ENCODE data around the gene COX4I1. TPM values are rescaled to one million over a fixed set of nuclear protein-coding genes. Genes with fewer than 3 reads are reported as not detected.

The COX4I1 gene
- 100 to 1,000 TPM; 489 to 502 TPM for total RNA-seq

DNA sequence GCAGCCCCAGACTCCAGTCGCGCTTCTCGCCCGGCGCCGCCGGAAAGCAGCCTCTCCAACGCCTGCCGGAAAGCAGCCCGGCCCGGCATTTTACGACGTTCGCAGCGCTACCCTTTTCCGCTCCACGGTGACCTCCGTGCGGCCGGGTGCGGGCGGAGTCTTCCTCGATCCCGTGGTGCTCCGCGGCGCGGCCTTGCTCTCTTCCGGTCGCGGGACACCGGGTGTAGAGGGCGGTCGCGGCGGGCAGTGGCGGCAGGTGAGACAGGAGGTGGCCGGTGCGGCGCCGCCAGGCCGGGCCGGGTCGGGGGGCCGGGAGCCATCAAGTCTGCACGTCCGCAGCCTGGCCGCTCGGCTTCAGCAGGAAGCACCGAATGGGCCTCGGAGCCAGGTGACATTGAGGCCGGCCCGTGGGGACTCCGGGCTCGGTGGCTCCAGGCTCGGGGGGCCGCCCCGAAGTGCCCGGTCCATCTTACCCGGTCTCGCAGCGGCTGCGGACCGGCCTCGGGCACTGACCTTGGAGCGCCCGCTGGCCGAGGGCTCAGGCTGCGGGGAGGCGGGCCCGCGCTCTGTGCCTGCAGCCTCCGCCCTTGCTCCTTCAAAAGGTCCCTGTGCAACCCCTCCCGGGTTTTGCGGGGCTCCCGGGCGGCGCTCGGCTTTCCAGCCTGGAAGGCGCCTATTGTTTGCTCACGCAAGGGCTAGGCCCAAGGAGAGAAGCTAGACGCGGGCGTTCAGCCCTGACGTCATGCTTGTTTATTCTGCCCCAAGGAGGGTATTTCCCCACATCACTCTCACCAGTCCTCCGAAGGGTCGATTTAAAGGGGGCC is at the start of gene COX4I1, which contains the start of gene EMC8:
COX4I1 (plus strand) TSS at position 199 of the 824 bp plus-strand sequence. CDS start 1,511 bp downstream, outside the sequence.
EMC8 (minus strand) TSS at position 48 of the 824 bp plus-strand sequence. CDS start 249 bp downstream, outside the sequence.
- peaks cover 28% of the 10 kb centered on the region for H3K36me3 Mint-ChIP-seq

DNA sequence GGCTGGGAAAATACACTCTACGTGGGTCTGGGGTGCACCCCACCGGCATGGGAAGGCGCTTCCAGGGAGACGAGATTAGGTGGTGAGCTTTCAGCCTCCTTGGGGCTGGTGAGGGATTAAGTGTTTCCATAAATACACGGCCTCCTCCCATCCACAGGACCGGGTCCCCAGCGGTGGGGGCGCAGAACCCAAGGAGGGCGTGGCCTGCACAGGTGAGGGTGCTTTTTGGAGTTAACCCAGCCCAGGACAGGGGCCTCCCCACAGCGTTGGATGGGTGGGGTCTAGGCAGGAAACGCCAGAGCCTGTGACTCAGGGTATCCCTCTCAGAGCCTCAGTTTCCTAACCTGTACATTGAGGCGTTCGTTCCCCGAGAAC is 49.7 kb upstream of the COX4I1 start:
- no peak overlapping the region for H3K27ac Mint-ChIP-seq

More for the DNA sequence above, at the start of gene COX4I1, which contains the start of gene EMC8:
- no peaks in the 10 kb centered on the region for H3K9me3 Mint-ChIP-seq
- DNase-seq (peak; percentile 94), ATAC-seq (ENCODE audit: low read depth) (peak; percentile 90)
- H3K4me1 Mint-ChIP-seq = peaks cover 42% of the 10 kb centered on the region
- POLR2A ChIA-PET = interaction anchor here (0.9 to 1.2 kb wide), 4 partner anchors 14 to 198 kb away, joined by 3 read pairs; no protein-coding TSS in a partner anchor
- peak within 1 kb of the TSS; percentile 91 for H3K4me3 Mint-ChIP-seq
- H3K27me3 Mint-ChIP-seq = no peaks in the 10 kb centered on the region
- H3K27ac Mint-ChIP-seq = peak within 1 kb of the TSS; percentile 92

DNA sequence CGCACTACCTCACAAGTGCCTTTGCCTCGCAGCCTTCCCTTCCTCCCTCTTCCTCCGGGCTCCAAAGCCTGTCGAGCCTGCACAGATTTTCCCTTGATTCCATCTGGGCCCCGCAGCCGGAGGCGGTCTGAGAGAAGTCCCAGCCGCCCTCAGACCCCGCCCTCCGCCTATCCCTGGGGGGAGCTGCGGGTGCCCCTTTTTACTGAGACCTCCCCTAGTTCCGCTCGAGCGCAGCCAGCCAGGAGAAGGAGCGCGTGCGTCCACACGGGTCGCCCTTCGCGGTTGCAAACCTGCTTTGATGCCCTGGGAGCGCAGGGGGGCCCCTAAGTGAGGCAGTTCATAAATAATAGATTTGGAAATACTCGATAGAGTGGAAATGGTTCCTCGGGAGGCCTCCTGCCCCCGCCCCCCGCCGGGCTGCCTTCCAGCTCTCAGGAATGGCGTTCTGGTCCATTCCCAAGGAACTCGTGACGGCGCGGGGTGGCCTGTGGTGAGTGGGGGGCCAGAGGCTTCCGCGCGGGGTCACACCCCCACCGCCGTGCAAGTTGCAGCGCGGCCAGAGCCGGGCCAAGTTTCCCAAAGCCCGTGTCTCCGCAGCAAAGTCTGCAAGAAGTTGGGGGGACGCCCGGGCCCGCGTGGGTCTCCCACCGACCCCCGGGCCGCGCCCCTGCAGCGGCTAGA is 49.2 kb upstream of the COX4I1 start:
- Mint-ChIP-seq H3K27ac (no peak overlapping the region), H3K9me3 (no peaks in the 10 kb centered on the region), H3K36me3 (no peaks in the 10 kb centered on the region), H3K27me3 (peaks cover 38% of the 10 kb centered on the region), H3K4me3 (peak overlapping the region; percentile 84), H3K4me1 (peaks cover 10% of the 10 kb centered on the region)
- DNase-seq (no peak), ATAC-seq (ENCODE audit: low read depth) (peak; percentile 30)
- POLR2A ChIA-PET = no interaction called here

More for the DNA sequence above, 49.7 kb upstream of the COX4I1 start:
- no peaks in the 10 kb centered on the region for H3K9me3 Mint-ChIP-seq
- H3K36me3 Mint-ChIP-seq = no peaks in the 10 kb centered on the region
- ATAC-seq (ENCODE audit: low read depth) (peak; percentile 14), DNase-seq (no peak)
- peak overlapping the region; percentile 84 for H3K4me3 Mint-ChIP-seq
- H3K4me1 Mint-ChIP-seq = peaks cover 10% of the 10 kb centered on the region
- peaks cover 38% of the 10 kb centered on the region for H3K27me3 Mint-ChIP-seq
- POLR2A ChIA-PET = no interaction called here

DNA sequence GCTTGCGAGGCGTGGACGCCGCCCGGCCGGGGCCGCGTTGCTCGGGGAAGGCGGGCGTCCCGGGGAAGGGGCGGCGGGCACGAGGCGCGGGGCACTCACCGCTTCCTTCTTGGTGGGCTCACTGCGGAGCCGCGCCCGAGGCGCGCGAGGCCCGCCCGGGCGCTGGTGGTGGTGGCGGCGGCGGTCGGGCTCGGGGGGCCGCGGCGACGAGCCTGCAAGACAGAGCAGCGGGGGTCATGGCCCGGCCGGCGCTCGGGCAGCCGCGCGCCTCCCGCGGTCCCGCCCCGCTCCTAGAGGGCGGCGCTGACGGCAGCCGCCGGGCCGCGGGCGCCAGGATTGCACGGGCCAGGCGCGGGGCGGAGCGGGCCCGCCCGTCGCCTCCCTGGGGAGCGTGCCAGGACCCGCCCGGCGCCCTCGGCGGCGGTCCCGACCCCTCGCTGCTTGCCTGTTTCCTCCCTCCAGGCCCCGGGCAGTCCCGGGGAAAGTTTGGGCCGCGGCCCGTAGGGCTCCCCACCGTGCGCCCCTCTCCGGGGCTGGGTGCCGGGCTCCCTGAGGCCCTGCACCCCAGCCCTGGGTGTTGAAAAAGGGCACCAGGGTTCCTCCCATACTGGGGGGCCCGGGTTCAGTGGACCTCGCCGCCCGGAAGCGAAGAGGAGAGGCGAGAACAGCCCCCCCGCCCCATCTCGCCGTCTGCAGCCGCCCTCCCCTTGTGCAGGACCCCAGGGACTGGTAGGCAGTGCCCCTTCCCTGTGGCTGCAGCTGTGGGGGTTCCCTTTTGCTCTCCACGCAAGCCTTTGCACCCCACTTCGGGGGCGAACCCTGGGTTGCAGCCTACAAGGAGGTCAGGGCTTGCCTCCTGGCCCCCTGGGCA is 48.4 kb upstream of the COX4I1 start, which contains the start of gene C16orf74:
C16orf74 (minus strand) TSS at position 270 of the 871 bp plus-strand sequence. CDS start 15,879 bp downstream, outside the sequence.
- ATAC-seq (ENCODE audit: low read depth) (peak; percentile 76), DNase-seq (peak; percentile 55)
- POLR2A ChIA-PET = no interaction called here
- H3K36me3 Mint-ChIP-seq = no peaks in the 10 kb centered on the region
- H3K4me1 Mint-ChIP-seq = peaks cover 10% of the 10 kb centered on the region
- no peaks in the 10 kb centered on the region for H3K9me3 Mint-ChIP-seq
- peaks cover 35% of the 10 kb centered on the region for H3K27me3 Mint-ChIP-seq
- H3K27ac Mint-ChIP-seq = no peak within 1 kb of the TSS
- peak within 1 kb of the TSS; percentile 84 for H3K4me3 Mint-ChIP-seq

DNA sequence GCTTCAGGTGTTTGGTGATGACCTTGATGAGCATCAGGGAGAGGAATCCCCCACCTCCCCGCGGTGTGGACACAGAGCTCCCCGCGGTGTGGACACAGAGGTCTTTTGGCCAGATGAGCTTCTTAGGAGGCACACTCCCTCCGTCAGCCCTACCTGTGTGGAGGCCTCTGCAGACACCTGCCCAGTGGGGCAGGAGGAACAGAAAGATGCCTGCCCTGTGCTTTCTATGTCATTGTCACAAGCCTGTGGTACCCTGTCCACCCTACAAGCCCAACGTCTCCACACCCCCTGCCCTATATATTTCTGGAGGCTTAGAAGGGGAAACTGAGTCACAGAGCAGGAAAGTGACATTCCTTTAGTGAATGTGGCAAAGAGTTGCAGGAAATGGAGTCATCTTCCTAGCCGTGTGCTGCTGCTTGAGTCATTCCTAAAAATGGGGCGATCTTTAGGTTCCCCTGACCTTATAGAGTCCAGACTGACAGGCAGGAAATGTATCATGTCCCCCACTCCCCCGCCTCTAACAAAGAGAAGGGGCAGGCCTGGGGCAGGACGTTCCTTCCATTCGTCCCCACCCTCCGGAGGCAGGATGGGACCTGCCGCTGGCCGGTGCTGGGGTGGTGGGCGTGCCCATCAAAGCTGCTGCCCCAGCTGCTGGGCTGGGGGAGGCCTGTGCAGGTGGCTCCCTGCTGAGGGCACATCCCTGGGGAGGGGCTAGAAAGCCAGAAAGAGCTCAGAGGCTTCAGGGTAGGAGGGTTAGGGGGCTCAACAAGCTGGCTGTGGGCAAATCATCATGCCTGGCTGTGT is 47.6 kb upstream of the COX4I1 start:
- DNase-seq = no peak
- no peak for ATAC-seq (ENCODE audit: low read depth)
- Mint-ChIP-seq H3K4me1 (peaks cover 10% of the 10 kb centered on the region), H3K36me3 (no peaks in the 10 kb centered on the region), H3K27me3 (peaks cover 36% of the 10 kb centered on the region), H3K27ac (no peak overlapping the region), H3K4me3 (no peak overlapping the region), H3K9me3 (no peaks in the 10 kb centered on the region)
- POLR2A ChIA-PET = no interaction called here

DNA sequence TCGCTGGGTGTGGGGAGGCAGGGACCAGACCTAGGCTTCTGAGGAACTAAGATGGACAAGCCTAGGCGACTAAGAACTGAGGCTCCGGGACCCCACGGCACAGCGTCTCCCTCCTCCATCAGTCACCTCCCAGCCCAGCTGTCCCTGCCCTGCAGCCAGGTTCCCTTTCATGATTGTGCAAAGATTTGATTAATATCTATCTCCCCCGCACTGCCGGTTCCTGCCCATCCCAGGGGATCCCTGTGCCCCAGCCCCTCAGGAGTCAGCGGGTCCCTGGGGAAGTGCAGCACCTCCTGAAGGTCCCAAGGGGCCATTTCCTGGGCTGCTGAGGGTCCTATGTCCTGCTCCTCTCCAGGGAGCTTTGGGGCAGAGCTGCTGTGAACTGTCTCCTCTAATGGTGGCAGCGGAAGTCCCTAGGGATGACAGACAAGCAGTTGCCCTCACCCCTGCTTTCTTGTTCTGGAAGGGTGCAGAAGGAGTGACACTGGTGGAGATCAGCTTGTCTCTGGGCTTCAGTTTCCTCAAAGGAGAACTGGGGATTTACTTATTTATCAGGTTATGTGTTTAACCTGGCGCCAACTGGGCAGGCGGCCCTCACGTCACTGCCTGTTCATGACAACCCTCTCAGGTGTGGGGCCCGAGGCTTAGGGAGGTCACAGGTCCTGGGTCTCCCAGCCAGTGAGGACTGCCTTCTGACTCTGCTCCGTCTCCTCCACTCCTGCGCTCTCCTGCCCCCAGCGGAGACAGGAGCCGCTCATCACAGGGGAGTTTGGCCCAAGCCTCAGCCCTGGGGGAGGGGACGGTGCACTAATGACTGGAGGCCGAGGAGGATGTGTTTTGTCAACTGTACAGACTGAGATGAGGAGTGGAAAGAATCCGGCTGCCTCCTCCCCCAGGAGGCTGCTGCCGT is 46.7 kb upstream of the COX4I1 start:
- H3K27me3 Mint-ChIP-seq = peaks cover 35% of the 10 kb centered on the region
- POLR2A ChIA-PET = no interaction called here
- no peaks in the 10 kb centered on the region for H3K36me3 Mint-ChIP-seq
- no peak overlapping the region for H3K27ac Mint-ChIP-seq
- DNase-seq (no peak), ATAC-seq (ENCODE audit: low read depth) (no peak)
- H3K4me1 Mint-ChIP-seq = peaks cover 7% of the 10 kb centered on the region
- no peak overlapping the region for H3K4me3 Mint-ChIP-seq
- no peaks in the 10 kb centered on the region for H3K9me3 Mint-ChIP-seq

DNA sequence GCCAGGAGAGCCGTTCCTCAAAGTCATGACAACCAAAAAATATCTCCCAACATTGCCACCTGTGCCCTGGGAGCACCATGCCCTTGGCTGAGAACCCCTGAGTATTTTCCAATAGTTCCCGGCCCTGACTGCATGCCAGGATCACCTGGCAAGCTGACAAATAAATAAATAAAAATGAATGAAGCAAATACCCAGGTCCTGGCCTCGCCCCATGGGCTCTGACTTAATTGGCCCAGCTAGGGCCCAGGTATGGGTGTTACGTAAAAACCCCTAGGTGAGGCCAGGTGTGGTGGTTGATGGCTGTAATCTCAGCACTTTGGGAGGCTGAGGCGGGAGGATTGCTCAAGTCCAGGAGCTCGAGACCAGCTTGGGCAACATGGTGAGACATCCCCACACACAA is 45.9 kb upstream of the COX4I1 start:
- no peak overlapping the region for H3K27ac Mint-ChIP-seq
- H3K4me3 Mint-ChIP-seq = no peak overlapping the region
- no peak for ATAC-seq (ENCODE audit: low read depth)
- no peaks in the 10 kb centered on the region for H3K9me3 Mint-ChIP-seq
- no peak for DNase-seq
- peaks cover 30% of the 10 kb centered on the region for H3K27me3 Mint-ChIP-seq
- H3K4me1 Mint-ChIP-seq = peaks cover 7% of the 10 kb centered on the region
- POLR2A ChIA-PET = no interaction called here
- no peaks in the 10 kb centered on the region for H3K36me3 Mint-ChIP-seq

DNA sequence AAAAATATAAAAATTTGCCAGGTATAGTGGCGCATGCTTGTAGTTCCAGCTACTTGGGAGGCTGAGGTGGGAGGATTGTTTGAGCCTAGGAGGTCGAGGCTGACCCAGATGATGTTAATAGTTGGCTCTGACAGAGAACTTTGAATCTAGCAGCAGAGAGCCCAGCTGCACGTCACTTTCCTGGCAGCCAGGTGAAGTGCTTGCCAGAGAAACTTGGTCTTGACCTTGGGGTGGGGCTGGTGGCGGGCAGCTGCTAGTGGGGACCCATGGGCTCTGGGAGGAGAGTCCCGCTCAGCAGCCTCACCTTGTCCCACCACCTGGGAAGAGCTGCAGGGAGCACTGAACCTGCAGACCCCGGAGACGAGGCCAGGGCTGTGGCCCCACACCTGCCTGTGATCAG is 45.5 kb upstream of the COX4I1 start:
- Mint-ChIP-seq H3K27me3 (peaks cover 33% of the 10 kb centered on the region), H3K4me3 (no peak overlapping the region), H3K27ac (no peak overlapping the region), H3K4me1 (peaks cover 11% of the 10 kb centered on the region), H3K36me3 (no peaks in the 10 kb centered on the region), H3K9me3 (no peaks in the 10 kb centered on the region)
- POLR2A ChIA-PET = no interaction called here
- DNase-seq (no peak), ATAC-seq (ENCODE audit: low read depth) (no peak)

DNA sequence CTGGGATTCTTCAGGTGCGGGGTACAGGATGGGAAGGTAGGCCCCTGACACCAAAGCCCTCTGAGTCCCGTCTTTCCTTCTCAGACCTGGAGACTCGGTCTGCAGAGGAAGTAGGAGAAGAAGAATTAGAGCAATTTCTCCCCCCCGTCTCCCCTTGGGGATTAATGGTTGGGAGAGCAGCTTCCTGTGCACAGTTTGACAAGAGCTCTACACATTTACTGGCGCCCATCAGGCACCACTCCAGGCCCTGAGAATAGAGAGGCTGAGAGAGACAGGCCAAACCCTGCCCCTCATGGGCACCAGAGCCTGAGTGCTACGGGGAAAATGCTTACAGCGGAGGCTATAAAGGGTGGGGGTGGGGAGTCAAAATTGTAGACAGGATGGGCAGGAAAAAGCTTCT is 45.1 kb upstream of the COX4I1 start:
- Mint-ChIP-seq H3K9me3 (no peaks in the 10 kb centered on the region), H3K27me3 (peaks cover 36% of the 10 kb centered on the region), H3K4me1 (peaks cover 14% of the 10 kb centered on the region), H3K36me3 (no peaks in the 10 kb centered on the region), H3K27ac (no peak overlapping the region), H3K4me3 (no peak overlapping the region)
- POLR2A ChIA-PET = no interaction called here
- no peak for ATAC-seq (ENCODE audit: low read depth)
- DNase-seq = no peak

DNA sequence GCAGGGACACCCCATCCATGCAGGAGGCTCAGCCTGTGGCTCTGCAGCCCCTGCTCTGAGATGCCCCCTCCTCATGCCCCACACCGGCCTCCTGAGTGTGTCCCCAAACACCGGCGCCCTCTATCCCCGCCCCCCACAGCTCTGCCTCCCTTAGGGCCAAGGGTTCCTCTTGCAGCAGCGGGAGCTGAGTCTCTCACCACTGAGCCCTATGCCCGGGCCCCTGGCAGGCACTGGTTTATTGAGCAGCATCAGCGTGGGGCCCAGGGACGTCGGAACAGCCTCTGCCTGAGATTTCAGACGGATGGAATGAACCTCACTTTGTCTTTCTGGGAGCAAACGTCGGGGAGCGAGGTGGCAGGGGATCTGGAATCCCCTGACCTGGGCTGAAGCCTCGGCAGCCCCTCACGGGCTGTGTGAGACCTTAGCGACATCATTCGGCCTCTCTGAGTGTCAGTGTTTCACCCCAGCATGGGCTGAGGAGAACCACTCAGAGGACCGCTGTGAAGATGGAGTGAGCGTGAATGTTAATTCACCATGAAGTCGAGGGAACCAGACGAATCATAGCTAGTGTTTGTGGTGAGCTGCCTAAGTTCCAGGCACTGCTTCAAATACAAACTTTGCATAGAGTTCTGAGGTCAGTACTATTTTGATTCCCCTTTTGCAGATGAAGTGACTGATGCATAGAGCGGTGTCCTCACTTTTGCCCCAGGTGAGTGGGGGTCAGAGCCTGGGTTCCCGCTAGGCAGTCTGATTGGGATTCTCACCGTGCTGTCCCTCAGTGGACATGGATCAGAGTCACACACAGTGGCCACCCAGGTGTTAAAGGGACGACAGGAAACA is 43.3 kb upstream of the COX4I1 start:
- Mint-ChIP-seq H3K36me3 (no peaks in the 10 kb centered on the region), H3K27ac (no peak overlapping the region), H3K4me1 (peaks cover 10% of the 10 kb centered on the region), H3K4me3 (no peak overlapping the region), H3K9me3 (no peaks in the 10 kb centered on the region), H3K27me3 (peaks cover 40% of the 10 kb centered on the region)
- ATAC-seq (ENCODE audit: low read depth) (no peak), DNase-seq (no peak)
- POLR2A ChIA-PET = no interaction called here

DNA sequence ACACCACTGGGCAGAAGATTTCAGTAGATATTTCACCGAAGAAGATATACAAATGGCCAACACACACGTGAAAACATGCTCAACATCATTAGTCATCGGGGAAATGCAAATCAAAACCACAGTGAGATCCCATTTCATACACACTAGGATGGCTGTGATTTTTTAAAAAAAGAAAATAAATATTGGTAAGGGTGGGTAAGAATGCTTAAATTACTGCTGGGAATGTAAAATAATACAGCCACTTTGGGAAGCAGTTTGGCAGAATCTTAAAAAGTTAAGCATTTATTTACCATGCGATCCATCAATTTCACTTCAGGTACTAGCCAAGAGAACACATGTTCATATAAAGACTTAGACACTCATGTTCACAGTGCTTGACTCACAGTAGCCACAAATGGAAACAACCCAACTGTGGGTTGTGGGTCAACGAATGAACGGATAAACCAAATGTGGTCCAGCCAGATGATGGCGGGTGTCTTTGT is 42.1 kb upstream of the COX4I1 start:
- no peak for DNase-seq
- H3K27me3 Mint-ChIP-seq = peaks cover 30% of the 10 kb centered on the region
- no peak overlapping the region for H3K27ac Mint-ChIP-seq
- H3K9me3 Mint-ChIP-seq = no peaks in the 10 kb centered on the region
- POLR2A ChIA-PET = no interaction called here
- H3K4me1 Mint-ChIP-seq = peaks cover 10% of the 10 kb centered on the region
- no peak overlapping the region for H3K4me3 Mint-ChIP-seq
- no peak for ATAC-seq (ENCODE audit: low read depth)
- H3K36me3 Mint-ChIP-seq = no peaks in the 10 kb centered on the region

Data from activated naive CD8-positive, alpha-beta T cell treated with anti-CD3 and anti-CD28 coated beads, Interleukin-2, amount 10 ng/mL, durations not matched to agents 7 days and 5 days (primary cell).